ENCODE measurements around the gene TCIRG1.

DNA sequence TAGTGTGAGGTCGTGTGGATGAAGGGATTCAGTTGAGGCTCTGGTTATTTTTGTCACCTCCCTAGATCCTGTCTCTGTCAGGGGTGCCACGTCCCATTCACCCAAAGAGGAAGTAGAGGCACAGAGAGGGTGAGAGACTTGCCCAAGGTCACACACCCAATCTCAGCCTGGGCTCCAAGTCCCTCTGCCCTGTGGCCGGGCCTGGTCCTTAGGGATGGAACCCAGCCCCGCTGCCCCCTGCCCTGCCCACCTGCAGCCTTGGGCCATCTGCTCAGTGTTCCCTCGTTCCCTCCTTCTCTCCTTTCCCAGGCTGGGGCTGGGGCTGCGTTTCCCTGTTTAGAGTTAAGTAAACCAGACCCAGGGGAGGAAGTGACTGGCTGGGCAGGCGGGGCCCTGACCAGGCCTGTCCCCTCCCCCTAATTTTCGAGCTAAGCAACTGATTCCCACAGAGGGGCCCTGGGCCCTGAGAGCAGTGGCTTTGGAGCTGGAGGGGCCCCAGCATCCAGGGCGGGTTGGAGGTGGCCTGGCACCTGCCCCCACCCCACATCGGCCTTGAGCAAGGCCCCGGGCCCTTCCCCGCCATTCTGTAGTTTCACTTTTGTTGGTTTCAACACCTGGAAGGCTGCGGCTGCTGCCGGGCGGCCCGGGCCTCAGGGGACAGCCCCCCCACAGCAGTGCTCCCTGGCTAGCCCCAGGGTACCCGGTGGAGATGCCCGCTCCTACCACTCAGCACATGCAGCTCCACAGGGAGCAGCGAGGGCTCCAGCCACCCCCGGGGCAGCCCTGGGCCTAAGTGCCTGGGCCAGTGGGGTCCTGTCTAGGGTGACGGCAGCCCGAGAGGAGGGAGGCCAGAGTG lies 1.5 kb downstream of the TCIRG1 start:
- TF ChIP-seq CTCF (IDR thresholded peaks at IDR 0.05; ENCODE audit: low read depth, low read length) (no peak), POLR2A (IDR thresholded peaks at IDR 0.05; ENCODE audit: extremely low read depth, insufficient read length) (no peak)
